ENCODE results near the gene RNASE2. TPM values are rescaled to one million over a fixed set of nuclear protein-coding genes. Genes with fewer than 3 reads are reported as not detected.
A peak's percentile ranks its signal among the peaks of the same experiment; 100 is the strongest.
"Not testable (repeated sequence)": the region's sequence is repeated elsewhere in the genome, so short reads cannot be mapped to it uniquely, and the experiment has no call there.

RNASE2 gene
- total RNA-seq, 2 donors from 2014 or later = 0.46 to 0.91 TPM

DNA sequence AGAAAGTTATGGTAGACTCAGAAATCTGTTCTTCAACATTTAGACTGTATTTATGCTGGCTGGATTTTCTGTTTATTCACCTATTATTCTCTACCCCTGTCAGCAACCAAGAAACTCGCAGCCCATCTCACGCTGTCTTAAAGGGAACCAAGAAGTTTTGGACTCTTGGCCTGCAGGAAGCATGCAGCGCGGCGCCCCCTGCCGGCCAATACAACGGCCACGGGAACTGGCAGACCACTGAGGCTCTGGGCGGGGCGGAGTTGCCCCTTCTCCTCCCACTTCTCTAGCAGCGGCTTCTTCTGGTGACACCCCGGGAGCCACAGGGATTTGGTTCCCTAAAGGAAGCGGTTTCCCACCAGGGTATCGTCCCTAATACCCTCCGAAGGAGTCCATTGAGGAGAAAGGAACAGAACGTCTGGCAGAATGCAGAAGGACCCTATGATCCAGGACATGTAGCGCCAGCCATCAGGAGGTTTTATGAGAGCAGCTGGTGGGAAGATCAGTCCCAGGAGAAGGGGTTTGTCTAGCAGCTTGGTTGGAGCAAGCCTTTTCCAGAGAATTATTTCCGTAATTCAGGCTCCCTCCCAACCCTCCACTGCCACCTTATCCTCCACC, 21.0 kb upstream of the RNASE2 start:
- 44% methylated on average over 18 of the region's 18 CpGs for WGBS
- no peak overlapping the region for H3K27ac ChIP-seq
- H3K36me3 ChIP-seq = no peaks in the 10 kb centered on the region
- H3K4me1 ChIP-seq (replicated peaks) = no peaks in the 10 kb centered on the region
- H3K9me3 ChIP-seq = no peaks in the 10 kb centered on the region
- no peak for DNase-seq (ENCODE audit: low spot score)
- intact Hi-C loops (cut with DNase I) = no loop called here
- H3K4me3 ChIP-seq = no peak overlapping the region
- TF ChIP-seq POLR2AphosphoS5 (IDR thresholded peaks at IDR 0.05) = no peak
- TF ChIP-seq, protein P1, sequence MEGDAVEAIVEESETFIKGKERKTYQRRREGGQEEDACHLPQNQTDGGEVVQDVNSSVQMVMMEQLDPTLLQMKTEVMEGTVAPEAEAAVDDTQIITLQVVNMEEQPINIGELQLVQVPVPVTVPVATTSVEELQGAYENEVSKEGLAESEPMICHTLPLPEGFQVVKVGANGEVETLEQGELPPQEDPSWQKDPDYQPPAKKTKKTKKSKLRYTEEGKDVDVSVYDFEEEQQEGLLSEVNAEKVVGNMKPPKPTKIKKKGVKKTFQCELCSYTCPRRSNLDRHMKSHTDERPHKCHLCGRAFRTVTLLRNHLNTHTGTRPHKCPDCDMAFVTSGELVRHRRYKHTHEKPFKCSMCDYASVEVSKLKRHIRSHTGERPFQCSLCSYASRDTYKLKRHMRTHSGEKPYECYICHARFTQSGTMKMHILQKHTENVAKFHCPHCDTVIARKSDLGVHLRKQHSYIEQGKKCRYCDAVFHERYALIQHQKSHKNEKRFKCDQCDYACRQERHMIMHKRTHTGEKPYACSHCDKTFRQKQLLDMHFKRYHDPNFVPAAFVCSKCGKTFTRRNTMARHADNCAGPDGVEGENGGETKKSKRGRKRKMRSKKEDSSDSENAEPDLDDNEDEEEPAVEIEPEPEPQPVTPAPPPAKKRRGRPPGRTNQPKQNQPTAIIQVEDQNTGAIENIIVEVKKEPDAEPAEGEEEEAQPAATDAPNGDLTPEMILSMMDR (IDR thresholded peaks at IDR 0.05) = peak in 1 of 4 experiments; percentile 29
- no peaks in the 10 kb centered on the region for H3K27me3 ChIP-seq (replicated peaks; ENCODE audit: insufficient read depth)

DNA sequence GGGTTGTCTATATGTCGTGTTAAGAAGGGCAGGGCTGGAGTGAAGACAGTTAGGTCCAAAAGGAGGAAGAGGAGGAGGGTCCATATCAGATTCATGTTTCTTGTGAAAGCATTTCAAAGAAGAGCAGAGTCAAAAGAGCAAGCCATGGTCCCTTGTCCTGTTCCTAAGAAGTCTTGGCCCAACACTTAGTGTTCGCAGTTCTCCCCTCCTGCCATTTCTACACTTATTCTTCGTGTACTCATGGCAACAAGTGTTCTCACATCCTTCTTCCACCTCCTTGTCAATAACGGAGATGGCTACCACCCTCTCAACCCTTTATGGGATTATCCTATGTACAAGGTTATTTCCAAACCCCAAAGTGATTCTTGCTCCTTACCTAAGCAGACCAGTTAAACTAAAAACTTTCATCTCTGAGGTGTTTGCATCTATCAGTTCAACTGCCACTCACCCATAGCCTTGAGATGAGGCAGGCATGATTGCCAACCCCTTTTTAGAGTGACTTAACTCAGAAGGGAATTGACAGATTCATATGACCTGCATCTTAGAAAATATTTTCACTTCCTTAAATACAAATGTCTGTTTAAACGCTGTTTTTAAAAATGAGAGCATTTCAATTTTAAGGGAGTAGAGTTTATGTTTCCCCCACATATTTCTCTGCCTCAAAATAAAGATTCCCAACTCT, 19.8 kb upstream of the RNASE2 start:
- H3K36me3 ChIP-seq = no peaks in the 10 kb centered on the region
- intact Hi-C loops (cut with DNase I) = no loop called here
- DNase-seq (ENCODE audit: low spot score) = no peak
- no peak overlapping the region for H3K27ac ChIP-seq
- H3K4me3 ChIP-seq = no peak overlapping the region
- no peaks in the 10 kb centered on the region for H3K9me3 ChIP-seq
- 84% methylated on average over 5 of the region's 5 CpGs for WGBS
- no peaks in the 10 kb centered on the region for H3K4me1 ChIP-seq (replicated peaks)
- no peaks in the 10 kb centered on the region for H3K27me3 ChIP-seq (replicated peaks; ENCODE audit: insufficient read depth)
- TF ChIP-seq, protein P1 (IDR thresholded peaks at IDR 0.05) = no peak
- no peak for TF ChIP-seq POLR2A (IDR thresholded peaks at IDR 0.05)
- no peak for TF ChIP-seq POLR2AphosphoS5 (IDR thresholded peaks at IDR 0.05)

DNA sequence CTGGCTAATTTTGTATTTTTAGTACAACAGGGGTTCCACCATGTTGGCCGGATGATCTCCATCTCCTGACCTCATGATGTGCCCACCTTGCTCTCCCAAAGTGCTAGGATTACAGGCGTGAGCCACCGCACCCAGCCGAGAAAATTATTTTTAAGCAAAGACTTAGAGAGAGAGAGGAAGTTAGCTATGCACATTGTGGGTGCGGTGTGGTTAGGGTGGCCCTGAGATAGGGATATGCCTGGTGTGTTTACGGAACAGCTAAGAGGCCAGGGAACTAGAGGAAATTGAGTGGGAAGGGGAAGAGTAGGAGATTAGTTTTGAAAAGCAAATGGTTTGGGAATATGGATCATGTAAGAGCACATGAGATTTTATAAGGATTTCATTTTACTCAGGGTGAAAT, 10.1 kb upstream of the RNASE2 start:
- H3K4me1 ChIP-seq (replicated peaks); DNase-seq (ENCODE audit: low spot score); intact Hi-C loops (cut with DNase I); H3K4me3 ChIP-seq; H3K9me3 ChIP-seq; H3K36me3 ChIP-seq; H3K27ac ChIP-seq; H3K27me3 ChIP-seq (replicated peaks; ENCODE audit: insufficient read depth): not testable (repeated sequence)
- WGBS = 81% methylated on average over 6 of the region's 6 CpGs

DNA sequence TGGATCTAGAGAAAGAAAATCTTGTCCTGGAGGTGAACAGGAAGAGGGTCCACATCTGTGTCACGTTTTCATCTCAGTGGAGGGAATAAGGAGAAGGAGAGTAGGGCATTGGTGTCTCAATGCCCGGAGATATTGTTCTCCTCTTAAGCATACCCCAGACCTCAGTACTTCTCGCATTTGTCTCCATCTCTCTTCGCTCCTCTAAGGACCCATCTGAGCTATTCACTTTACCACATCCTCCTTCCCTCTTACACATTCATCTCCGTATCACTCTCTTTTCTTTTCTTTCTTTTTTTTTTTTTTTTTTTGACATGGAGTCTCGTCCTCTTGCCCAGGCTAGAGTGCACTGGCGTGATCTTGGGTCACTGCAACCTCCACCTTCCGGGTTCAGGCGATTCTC, 8.6 kb upstream of the RNASE2 start:
- H3K9me3 ChIP-seq = not testable (repeated sequence)

DNA sequence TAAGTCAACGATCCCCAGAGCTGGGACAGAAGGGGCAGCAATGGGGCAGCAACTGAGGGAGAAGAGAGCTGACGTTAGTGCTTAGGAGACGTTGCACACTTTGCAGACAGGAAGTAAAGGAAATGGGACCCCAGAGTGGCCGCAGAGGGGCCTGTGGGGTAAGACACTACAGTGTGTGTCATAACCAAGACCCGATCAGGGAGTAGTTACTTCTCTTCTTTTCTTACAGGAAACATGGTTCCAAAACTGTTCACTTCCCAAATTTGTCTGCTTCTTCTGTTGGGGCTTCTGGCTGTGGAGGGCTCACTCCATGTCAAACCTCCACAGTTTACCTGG, 219 bp downstream of the RNASE2 start:
- H3K9me3 ChIP-seq; H3K27me3 ChIP-seq (replicated peaks; ENCODE audit: insufficient read depth); DNase-seq (ENCODE audit: low spot score); intact Hi-C loops (cut with DNase I); H3K27ac ChIP-seq; H3K4me1 ChIP-seq (replicated peaks); H3K4me3 ChIP-seq; H3K36me3 ChIP-seq: not testable (repeated sequence)
- 61% methylated on average over 5 of the region's 5 CpGs for WGBS

More for the DNA sequence above, 8.6 kb upstream of the RNASE2 start:
- H3K27ac ChIP-seq; H3K27me3 ChIP-seq (replicated peaks; ENCODE audit: insufficient read depth); H3K4me3 ChIP-seq; H3K36me3 ChIP-seq; intact Hi-C loops (cut with DNase I); H3K4me1 ChIP-seq (replicated peaks); DNase-seq (ENCODE audit: low spot score): not testable (repeated sequence)
- 92% methylated on average over 5 of the region's 9 CpGs for WGBS

DNA sequence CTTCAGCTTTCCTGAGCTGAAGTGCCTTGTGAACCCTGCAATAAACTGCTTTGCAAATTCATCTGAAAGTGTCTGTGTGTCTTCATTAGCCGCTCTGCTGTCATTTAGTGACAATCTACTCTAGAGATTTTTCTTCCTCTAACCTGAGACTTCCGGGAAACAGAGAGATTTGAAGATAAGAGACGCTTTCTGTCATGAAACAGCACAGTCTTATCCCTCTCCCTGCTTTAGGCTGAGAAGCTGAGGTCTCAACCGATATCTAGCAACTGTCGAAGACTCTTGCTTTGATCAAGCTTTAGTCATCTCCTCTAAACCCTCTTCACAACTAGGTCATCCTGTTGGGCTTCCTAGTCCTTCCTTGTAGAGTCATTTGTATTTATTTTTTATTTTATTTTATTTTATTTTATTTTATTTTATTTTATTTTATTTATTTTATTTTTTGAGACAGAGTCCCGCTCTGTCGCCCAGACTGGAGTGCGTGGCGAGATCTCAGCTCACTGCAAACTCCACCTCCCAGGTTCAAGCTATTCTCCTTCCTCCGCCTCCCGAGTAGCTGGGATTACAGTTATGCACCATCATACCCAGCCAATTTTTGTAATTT, 1.2 kb downstream of the RNASE2 start:
- no peak for DNase-seq (ENCODE audit: low spot score)
- intact Hi-C loops (cut with DNase I) = no loop called here
- TF ChIP-seq, protein P1 (IDR thresholded peaks at IDR 0.05) = no peak
- TF ChIP-seq POLR2A (IDR thresholded peaks at IDR 0.05) (no peak), POLR2AphosphoS5 (IDR thresholded peaks at IDR 0.05) (no peak)
- H3K27me3 ChIP-seq (replicated peaks; ENCODE audit: insufficient read depth) = no peaks in the 10 kb centered on the region
- 80% methylated on average over 11 of the region's 11 CpGs for WGBS
- no peak overlapping the region for H3K27ac ChIP-seq
- no peaks in the 10 kb centered on the region for H3K4me1 ChIP-seq (replicated peaks)
- H3K36me3 ChIP-seq = no peaks in the 10 kb centered on the region
- H3K4me3 ChIP-seq = no peak overlapping the region
- no peaks in the 10 kb centered on the region for H3K9me3 ChIP-seq

DNA sequence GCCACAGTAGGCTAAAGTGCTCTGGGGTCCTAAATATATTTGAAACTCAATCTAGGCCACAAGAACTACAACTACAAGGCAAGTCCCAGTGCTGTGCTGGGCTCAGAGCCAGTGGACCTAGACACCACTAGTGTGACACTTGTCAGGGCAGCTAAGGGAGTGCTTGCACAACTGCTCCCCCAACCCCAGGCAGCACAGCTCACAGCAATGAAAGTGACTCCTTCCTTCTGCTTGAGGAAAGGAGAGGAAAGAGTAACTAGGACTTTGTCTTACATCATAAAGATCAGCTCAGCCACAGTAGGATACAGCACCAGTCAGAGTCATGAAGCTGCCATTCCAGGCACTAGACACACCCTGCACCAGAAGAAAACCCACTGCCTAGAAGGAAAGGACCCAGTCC, 3.7 kb downstream of the RNASE2 start:
- H3K9me3 ChIP-seq; intact Hi-C loops (cut with DNase I); H3K36me3 ChIP-seq; DNase-seq (ENCODE audit: low spot score); H3K4me1 ChIP-seq (replicated peaks); H3K4me3 ChIP-seq; H3K27me3 ChIP-seq (replicated peaks; ENCODE audit: insufficient read depth); H3K27ac ChIP-seq: not testable (repeated sequence)
